Measurements from ENCODE around the gene MAGI2. TPM values are rescaled to one million over a fixed set of nuclear protein-coding genes. Genes with fewer than 3 reads are reported as not detected.

The MAGI2 gene
- total RNA-seq, 1 experiment from 2014 or later = 0.07 TPM

DNA sequence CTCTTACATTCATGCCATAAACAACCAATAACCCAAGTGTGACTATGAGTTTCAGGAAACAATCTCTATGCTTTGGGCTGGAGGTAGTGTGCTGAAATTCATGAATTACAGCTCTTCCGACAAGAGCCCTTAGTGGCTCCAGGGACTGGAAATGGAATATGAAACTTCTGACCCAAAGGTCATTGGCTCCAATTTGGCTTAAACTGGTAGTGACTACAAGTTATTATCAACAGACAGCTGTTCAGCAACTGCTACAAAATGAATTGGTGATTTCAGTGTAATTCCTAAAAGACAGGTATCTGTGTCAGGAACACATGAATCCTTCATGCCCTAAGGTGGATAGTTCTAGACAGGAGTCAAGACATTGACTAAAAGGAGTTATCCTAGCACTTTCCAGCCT lies 909.5 kb downstream of the MAGI2 start:
- Mint-ChIP-seq H3K4me1 (ENCODE audit: insufficient read depth, unreplicated experiment) (no peaks in the 10 kb centered on the region), H3K36me3 (ENCODE audit: insufficient read depth, unreplicated experiment) (no peaks in the 10 kb centered on the region), H3K9me3 (ENCODE audit: unreplicated experiment) (no peaks in the 10 kb centered on the region), H3K27ac (ENCODE audit: low read depth, unreplicated experiment) (no peak overlapping the region), H3K4me3 (ENCODE audit: unreplicated experiment) (no peak overlapping the region), H3K27me3 (ENCODE audit: insufficient read depth, unreplicated experiment) (no peaks in the 10 kb centered on the region)
- intact Hi-C loops (cut with micrococcal nuclease) = no loop called here
- POLR2A ChIA-PET = no interaction called here
- TF ChIP-seq, protein P1, sequence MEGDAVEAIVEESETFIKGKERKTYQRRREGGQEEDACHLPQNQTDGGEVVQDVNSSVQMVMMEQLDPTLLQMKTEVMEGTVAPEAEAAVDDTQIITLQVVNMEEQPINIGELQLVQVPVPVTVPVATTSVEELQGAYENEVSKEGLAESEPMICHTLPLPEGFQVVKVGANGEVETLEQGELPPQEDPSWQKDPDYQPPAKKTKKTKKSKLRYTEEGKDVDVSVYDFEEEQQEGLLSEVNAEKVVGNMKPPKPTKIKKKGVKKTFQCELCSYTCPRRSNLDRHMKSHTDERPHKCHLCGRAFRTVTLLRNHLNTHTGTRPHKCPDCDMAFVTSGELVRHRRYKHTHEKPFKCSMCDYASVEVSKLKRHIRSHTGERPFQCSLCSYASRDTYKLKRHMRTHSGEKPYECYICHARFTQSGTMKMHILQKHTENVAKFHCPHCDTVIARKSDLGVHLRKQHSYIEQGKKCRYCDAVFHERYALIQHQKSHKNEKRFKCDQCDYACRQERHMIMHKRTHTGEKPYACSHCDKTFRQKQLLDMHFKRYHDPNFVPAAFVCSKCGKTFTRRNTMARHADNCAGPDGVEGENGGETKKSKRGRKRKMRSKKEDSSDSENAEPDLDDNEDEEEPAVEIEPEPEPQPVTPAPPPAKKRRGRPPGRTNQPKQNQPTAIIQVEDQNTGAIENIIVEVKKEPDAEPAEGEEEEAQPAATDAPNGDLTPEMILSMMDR (IDR thresholded peaks at IDR 0.05; ENCODE audit: unreplicated experiment) = no peak
- CTCF ChIA-PET = no interaction called here
- no peak for DNase-seq (ENCODE audit: unreplicated experiment)
- BruUV-seq (replicated peaks) = no TSS peak

DNA sequence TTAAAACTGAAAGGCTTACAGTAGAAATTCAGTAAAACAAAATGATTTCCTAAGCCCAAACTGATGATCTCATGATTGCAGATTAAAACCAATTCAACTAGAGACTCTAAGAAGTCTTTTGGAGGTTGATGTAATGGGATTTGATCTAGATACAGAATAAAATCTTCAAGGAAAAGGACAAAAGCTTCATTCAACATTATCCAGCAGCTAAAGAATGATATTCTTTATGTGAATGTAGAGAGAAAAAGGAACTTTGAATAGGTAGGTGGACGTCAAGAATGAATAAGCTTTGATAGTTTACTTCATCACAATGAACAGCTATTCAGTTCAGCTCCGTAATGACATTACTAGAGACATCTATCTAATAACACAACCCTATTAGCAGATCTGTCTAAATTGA lies 910.5 kb downstream of the MAGI2 start:
- POLR2A ChIA-PET = no interaction called here
- DNase-seq (ENCODE audit: unreplicated experiment) = no peak
- Mint-ChIP-seq H3K9me3 (ENCODE audit: unreplicated experiment) (no peaks in the 10 kb centered on the region), H3K27ac (ENCODE audit: low read depth, unreplicated experiment) (no peak overlapping the region), H3K36me3 (ENCODE audit: insufficient read depth, unreplicated experiment) (no peaks in the 10 kb centered on the region), H3K4me1 (ENCODE audit: insufficient read depth, unreplicated experiment) (no peaks in the 10 kb centered on the region), H3K4me3 (ENCODE audit: unreplicated experiment) (no peak overlapping the region), H3K27me3 (ENCODE audit: insufficient read depth, unreplicated experiment) (no peaks in the 10 kb centered on the region)
- CTCF ChIA-PET = no interaction called here
- BruUV-seq (replicated peaks) = no TSS peak
- intact Hi-C loops (cut with micrococcal nuclease) = no loop called here
- TF ChIP-seq, protein P1 (IDR thresholded peaks at IDR 0.05; ENCODE audit: unreplicated experiment) = no peak

DNA sequence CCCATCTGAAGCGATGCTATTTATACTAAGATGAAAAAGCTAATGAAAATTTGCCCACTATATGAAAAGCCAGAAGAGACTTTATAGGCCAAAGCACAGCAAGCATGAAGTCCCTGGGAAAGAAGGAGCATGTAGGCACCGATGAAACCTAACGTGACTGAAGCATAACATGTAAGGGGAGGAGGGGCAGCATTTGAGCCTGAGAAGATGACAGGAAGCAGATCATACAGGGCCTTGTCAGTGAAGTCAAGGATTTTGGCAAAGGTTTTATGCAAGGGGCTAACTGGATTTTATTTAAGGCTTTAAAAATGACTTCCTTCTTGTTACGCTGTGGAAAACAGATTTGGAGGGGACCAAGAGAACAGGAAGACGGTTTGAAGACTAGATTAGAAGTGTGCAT lies 910.9 kb downstream of the MAGI2 start:
- H3K4me1 Mint-ChIP-seq (ENCODE audit: insufficient read depth, unreplicated experiment) = no peaks in the 10 kb centered on the region
- BruUV-seq (replicated peaks) = no TSS peak
- intact Hi-C loops (cut with micrococcal nuclease) = no loop called here
- no peaks in the 10 kb centered on the region for H3K27me3 Mint-ChIP-seq (ENCODE audit: insufficient read depth, unreplicated experiment)
- DNase-seq (ENCODE audit: unreplicated experiment) = no peak
- H3K9me3 Mint-ChIP-seq (ENCODE audit: unreplicated experiment) = no peaks in the 10 kb centered on the region
- CTCF ChIA-PET = no interaction called here
- POLR2A ChIA-PET = no interaction called here
- no peaks in the 10 kb centered on the region for H3K36me3 Mint-ChIP-seq (ENCODE audit: insufficient read depth, unreplicated experiment)
- TF ChIP-seq, protein P1 (IDR thresholded peaks at IDR 0.05; ENCODE audit: unreplicated experiment) = no peak
- no peak overlapping the region for H3K27ac Mint-ChIP-seq (ENCODE audit: low read depth, unreplicated experiment)
- H3K4me3 Mint-ChIP-seq (ENCODE audit: unreplicated experiment) = no peak overlapping the region

DNA sequence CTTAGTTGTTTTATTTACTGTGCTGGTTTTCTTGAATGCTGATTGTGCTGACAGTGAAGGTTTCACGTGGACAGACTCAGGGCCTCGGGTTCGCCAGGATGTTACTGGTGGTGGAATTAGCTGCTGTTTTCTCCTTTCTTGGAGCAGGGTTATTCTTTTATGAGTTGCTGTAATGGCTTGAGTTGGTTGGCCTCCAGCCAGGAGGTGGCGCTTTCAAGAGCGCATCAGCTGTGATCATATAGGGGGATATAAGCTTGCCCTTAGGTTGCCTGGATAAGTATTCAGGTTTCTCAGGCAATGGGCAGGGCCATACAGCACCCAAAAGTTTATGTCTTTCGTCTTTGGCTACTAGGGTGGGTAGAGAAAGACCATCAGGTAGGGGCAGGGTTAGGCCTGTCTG lies 913.6 kb downstream of the MAGI2 start:
- intact Hi-C loops (cut with micrococcal nuclease) = no loop called here
- CTCF ChIA-PET = no interaction called here
- H3K4me1 Mint-ChIP-seq (ENCODE audit: insufficient read depth, unreplicated experiment) = no peaks in the 10 kb centered on the region
- no peak overlapping the region for H3K27ac Mint-ChIP-seq (ENCODE audit: low read depth, unreplicated experiment)
- POLR2A ChIA-PET = no interaction called here
- H3K9me3 Mint-ChIP-seq (ENCODE audit: unreplicated experiment) = no peaks in the 10 kb centered on the region
- BruUV-seq (replicated peaks) = no TSS peak
- no peak for DNase-seq (ENCODE audit: unreplicated experiment)
- no peaks in the 10 kb centered on the region for H3K27me3 Mint-ChIP-seq (ENCODE audit: insufficient read depth, unreplicated experiment)
- TF ChIP-seq, protein P1 (IDR thresholded peaks at IDR 0.05; ENCODE audit: unreplicated experiment) = no peak
- H3K4me3 Mint-ChIP-seq (ENCODE audit: unreplicated experiment) = no peak overlapping the region
- no peaks in the 10 kb centered on the region for H3K36me3 Mint-ChIP-seq (ENCODE audit: insufficient read depth, unreplicated experiment)

All from MCF 10A (cell line).